Dermis microvascular lymphatic vessel endothelial cell (primary cell): Measurements from ENCODE around the gene GCNT2. TPM values are rescaled to one million over a fixed set of nuclear protein-coding genes. Genes with fewer than 3 reads are reported as not detected.
"Not testable (repeated sequence)": the region's sequence is repeated elsewhere in the genome, so short reads cannot be mapped to it uniquely, and the experiment has no call there.

Source experiments
- DNase-seq, 2 donors: peaks; one replicate each; pipeline versions ENCODE4 v3.0.0 to v3.0.0-alpha.2; 2010; ENCODE audit warnings: low read depth in 2 of 2
- total RNA-seq: library from RNA; depleted of rRNA; stranded (reverse); fragments of >200 nt; gene quantifications from 2 replicates; pipeline ENCODE4 v1.2.1, GENCODE V29; 2014

Gene GCNT2
- total RNA-seq, 1 donor from 2014 or later, result 46.5 TPM

DNA sequence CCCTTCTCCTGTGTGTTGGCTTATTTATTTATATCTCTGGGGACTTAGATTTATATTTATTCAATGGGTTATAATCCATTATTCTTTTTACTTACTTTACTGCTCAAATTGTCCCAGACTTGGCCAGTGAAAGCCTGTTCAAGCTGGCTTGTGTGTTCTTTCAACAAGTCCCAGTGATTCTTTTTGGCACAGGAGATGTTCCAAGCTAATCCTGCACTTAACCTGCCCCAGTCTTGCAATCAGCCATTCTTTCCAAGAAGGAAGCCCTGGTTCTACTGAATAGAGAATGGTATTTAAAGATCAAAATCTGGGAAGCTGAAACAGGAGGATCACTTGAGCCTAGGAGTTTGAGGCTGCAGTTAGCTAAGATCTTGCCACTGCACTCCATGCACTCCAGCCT lies 26.7 kb downstream of the GCNT2 start:
- no peak for DNase-seq

DNA sequence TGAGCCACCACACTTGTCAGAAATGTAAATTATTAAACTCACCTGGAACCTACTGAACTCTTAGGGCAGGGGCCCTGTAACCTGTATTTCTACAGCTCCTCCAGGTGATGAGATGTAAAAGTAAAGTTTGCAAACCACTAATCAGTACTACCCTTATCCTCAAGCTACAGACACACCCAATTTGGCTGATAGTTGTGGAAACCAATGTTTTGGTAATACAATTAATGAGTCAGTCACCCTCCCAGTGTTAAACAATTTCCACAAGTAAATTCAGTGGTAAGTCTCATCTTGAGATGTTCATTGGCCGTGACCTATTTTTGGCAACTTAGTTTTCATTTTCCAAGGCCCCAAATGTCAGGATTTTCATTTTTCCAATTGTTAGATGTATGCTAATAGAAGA lies 29.6 kb downstream of the GCNT2 start:
- no peak for DNase-seq

GRCh38 chr6:10552270-10552810 lies 31.2 kb downstream of the GCNT2 start:
- no peak for DNase-seq

DNA sequence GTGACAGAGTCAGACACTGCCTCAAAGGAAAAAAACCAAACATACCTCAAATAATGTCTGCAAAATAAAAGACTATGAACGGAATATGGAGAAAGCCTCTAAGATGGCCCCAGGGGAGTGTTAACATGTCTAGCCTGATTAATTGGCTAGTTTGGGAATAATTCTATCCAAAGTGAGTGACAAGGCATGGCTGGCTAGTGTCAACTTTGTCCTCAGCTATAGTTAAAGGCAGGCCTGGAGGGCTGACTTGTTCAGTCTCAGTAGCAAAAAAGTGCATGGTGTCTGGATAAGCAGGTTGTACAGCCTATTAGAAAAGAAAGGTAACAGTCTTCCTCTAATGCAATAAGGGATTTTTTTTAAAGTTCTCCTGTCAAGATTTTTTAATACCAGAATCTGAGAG lies 32.7 kb downstream of the GCNT2 start:
- DNase-seq, result no peak

GRCh38 chr6:10554826-10555225 lies 33.7 kb downstream of the GCNT2 start:
- peak; percentile 55 to 80 for DNase-seq

DNA sequence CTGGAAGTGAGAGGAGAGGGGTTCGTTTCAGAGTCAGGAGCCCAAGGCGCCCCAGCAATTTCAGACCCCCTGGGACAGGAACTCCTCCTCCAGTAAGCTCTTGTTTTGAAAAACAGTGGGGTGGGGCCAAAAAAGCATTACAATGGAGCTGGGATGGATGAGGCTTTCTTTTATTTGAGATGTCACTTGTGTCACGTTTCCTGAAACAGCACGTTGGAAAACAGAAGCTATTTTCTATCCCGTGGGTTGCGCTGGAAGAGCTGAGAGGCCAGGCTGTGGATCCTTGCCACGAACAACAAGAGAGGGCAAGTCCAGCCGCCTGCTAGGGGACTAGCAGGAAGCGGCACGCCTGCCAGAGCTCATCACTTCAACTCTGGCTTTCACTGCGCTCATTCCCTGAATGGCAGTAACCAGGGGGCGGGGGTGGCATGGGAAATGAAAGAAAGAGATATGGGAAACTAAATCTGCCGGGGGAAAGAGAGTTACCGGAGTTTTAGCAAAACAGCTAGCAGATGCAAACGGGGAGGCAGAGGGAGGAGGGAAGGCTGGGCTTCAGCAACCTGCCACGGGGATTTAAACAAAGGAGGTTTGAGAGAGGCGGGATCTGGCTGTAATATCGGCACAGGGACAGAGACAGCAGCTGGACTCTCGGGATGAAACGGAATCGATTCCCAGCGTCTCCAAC lies 34.6 kb downstream of the GCNT2 start:
- DNase-seq, result peak; percentile 96 to 99

- peak in 1 of 2 donors; percentile 34 for DNase-seq
Observed at GRCh38 chr6:10556589-10556988, 35.4 kb downstream of the GCNT2 start.

- peak; percentile 37 to 45 for DNase-seq
Observed at GRCh38 chr6:10556992-10557391, 35.8 kb downstream of the GCNT2 start.

DNA sequence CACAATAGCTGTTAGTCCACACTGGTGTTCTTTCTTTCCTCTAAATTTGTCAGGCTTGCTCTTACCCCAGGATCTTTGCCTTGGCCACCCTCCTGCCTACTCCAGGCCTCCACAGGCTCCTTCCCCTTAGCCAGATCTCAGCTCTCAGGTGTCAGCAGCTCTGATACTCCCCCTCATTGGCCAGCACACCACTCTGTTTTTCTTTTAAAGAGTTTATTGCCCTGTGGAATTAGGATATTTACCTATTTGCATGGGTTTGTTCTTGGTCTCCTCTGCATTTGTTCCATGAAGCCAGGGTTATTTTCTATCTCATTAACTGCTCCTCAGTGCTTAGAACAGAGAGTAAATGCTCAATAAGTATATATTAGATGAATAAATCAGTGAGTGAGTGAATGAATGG lies 36.8 kb downstream of the GCNT2 start:
- DNase-seq, result peak in 1 of 2 donors; percentile 12

DNA sequence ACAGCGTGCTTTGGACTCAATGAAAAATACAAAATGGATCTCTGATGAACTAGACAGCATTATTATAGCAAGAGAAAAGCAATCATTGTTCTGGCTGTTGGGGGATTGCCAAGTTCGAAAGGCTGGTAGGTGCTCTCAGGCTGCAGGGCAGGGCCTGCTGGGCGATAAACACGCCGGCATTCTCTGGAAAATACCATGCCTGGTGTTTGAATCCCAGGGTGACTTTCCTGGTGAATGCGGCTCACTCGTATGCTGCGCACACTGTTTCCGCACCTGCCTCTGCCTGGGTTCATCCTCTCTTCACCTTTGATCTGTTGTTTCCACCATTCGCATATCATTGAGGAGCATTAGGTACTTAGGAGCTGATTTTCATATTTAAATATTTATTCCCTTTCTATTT lies 37.4 kb downstream of the GCNT2 start:
- peak; percentile 92 to 94 for DNase-seq

DNA sequence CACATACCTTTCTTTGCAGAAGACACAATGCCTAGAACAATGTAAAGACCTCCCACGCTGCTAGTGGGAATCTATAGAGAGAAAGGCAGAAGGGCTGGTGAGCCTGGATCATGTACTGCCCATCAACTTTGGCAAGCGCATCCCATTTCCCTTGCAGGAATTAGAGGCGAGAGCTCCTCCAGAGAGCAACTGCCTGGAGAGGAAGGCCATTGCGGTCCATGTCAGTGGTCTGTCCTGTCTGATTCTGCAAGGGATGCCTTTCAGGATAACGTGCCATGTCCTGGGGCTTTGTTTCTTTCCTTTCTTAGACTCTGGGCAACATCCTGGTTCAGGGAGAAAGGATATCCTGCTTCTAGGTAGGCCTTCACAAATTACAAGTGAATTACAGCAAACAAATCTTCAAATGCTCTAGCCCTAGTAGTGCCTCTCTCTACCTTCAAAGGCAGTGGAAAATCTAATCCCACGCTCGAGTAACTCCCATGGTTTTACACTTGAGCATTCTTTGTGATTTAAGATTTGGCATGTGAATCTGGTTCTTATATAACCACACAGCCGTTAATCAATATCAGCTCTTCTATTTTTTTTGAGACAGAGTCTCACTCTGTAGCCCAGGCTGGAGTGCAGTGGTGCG lies 38.5 kb downstream of the GCNT2 start:
- DNase-seq, result peak in 1 of 2 donors; percentile 12

DNA sequence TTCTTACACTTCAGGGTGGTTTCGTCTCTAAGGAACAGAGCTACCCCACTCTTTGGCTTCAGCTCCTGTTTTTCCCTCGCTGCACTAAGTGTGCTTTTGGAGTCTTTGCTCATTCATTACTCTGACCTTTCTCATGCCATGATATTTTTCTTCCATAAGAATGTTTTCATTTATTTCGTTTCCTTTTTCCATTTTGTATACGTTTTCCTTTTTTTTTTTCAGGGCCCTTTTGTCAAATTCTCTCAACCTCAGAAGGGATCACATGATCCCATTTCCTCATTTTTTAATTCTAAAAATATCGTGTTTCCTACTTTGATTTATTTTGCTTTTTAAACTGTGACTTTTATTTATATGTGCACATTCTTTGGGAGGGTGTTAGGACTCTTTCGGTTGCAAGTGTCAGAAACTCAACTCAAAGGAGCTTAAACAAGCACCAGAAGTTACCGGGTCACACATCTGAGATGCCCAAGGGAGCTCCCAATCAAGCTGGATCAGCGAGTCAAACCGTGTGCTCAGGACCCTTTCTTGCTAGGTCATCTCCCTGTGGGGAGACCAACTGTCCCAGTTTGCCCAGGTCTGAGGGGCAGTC lies 40.6 kb downstream of the GCNT2 start:
- peak in 1 of 2 donors; percentile 62 for DNase-seq

DNA sequence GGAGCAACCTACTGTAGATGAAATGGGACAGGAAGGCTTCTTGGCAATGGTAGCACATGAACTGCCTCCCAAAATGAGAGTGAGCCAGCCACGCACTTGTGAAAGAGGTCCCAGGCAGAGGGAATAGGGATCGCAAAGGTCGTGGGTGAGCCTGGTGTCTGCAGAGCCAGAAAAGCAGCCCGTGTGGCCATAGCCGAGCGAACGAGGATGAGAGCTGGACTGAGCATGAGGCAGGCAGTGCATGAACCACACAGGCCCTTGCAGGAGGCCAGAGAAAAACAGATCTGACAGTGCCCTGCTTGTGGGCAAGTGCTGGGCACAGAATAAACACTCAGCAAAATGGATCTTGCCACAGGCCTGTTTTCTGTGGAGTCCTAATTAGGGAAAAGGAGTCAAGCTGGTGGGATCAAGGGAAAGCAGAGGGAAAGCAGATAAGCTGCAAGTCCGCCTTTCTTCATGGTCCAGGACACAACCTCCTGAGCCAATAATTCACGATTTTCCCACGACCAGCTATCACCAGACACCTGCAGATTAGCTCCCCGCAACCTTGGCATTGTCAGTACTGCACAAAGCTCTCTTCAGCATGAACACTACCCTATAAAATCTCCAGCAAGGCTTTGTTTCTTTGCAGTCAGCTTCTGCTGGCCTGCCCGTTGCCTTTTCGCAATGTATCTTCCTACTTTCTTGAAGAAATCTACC lies 44.0 kb downstream of the GCNT2 start:
- DNase-seq, result no peak

DNA sequence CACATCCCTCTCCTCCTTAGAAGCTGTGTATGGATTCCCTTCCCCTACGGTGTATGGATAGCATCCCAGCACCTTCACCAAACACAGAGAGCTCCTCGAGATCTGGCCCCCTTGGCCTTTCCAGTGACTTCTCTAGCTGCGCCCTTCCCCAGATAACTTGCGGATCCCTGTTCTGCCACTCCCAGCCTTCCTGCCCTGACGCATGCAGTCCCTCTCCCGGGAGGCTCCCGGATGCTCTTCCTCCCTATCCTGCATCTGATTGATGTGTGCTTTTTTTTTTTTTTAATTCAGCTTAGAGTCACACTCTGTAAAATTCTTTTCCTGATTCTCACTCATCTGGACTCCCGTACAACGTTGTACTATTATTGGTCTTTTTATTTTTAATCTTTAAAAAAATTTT lies 44.8 kb downstream of the GCNT2 start:
- peak in 1 of 2 donors; percentile 17 for DNase-seq

DNA sequence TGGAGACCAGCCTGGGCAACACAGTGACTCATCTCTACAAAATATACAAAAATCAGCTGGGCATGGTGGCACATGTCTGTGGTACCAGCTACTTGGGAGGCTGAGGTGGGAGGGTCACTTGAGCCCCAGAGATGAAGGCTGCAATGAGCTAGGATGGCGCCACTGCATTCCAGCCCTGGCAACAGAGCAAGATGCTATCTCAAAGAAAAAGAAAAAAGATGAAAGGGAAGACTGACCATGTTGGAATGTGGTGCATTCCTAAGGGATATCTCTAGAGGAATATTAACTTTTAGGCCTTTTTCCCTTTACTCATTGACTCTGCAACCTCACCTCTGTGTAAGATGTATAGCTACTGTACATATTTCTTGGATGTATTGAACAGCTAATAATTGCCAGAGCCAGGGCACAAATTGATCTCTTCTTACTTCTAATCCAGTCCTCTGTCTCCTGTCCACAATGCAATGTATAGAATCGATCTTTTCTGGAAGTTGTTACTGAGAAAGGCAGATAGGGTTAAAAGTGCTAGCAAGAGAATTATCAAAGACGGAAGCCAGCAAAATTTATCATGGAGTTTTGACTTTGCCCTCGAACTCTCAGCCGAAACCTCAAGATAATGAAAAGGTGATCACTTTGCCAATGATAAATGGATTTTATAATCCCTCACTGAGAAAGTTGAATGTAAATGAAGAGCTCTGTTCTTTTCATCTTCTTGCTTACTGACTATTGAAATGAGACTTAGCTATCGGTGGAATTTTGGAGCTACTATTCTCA lies 46.3 kb downstream of the GCNT2 start:
- DNase-seq, result no peak

GRCh38 chr6:10569392-10570127 lies 48.4 kb downstream of the GCNT2 start:
- DNase-seq, result no peak

GRCh38 chr6:10575519-10575918 lies 54.4 kb downstream of the GCNT2 start:
- DNase-seq, result not testable (repeated sequence)

- no peak for DNase-seq
Observed at GRCh38 chr6:10576226-10576625, 55.1 kb downstream of the GCNT2 start.

DNA sequence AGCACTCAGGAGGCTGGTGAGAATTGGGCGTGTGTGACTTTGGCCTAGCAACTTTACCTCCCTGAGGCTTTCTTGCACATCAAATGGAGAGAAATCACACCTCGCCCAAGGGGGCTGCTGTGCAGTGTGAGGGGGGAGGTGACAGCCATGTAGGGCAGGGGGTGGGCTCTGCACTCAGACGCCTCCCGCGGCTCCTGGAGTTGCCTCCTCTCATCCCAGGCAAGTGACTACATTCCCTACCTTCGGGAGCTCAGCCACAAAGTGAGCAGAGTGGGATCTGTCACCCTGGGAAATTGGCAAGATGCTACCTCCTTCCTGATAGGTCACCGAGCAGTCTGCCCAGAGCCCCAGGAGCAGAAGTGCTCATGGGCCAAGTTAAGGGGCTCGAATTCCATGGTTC lies 56.0 kb downstream of the GCNT2 start:
- DNase-seq, result no peak

DNA sequence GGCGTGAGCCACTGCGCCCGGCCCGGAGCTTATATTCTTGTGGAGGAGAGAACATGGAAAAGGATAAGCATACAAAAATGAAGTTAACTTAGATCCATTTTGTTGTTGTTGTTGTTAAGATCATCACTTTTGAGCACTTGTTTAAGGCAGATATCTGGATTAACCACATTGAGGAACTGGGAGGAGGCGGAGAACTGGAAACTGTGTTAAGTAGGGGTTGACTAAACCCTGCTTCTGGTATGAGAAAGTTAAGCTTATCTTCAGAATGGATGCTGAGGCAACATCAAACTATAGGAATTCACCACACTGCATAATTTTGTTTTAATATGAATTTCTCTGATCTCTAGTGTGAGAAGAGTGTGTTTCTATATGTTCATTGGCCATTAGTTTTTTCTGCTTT lies 57.6 kb downstream of the GCNT2 start:
- no peak for DNase-seq

DNA sequence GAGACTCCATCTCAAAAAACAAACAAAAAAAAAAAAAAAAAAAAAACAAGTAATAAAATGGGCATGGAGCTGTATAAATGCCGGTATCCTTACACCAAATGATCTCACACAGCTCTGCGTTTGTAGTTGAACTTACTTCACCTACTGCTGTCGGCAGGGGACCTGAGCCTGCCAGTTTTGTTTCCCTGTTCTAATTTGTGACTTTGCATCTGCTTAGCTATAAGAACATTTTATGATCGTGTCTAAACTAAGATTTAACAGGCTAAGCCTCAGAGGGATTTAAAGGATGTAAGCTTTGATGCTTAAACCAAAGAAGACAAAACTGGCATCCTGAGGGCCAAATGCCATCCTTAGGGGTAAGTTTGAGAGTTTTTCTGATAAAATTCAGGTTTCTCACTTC lies 58.7 kb downstream of the GCNT2 start:
- DNase-seq, result no peak
